Measurements from ENCODE around the gene KCNK10.

- TF ChIP-seq CTCF (IDR thresholded peaks at IDR 0.05 in 8 of 11, conservative IDR thresholded peaks at IDR 0.05 in 3 of 11), result no peak
- TF ChIP-seq POLR2A (IDR thresholded peaks at IDR 0.05), result no peak
Observed at GRCh38 chr14:88179716-88180115, 143.4 kb downstream of the KCNK10 start.
